HepG2 (cell line): ENCODE results near the gene BST1. TPM values are rescaled to one million over a fixed set of nuclear protein-coding genes. Genes with fewer than 3 reads are reported as not detected.

Experiments used
- ATAC-seq: fragments of 200-7000 bp; cut with Tn5 transposase; 3 replicates; pipeline ENCODE4 v1.9.1; 2020; ENCODE audit warnings: mild to moderate bottlenecking, moderate library complexity
- BruUV-seq: library from RNA; stranded (reverse); fragments of 400-500 nt; replicated peaks from 2 replicates; lab custom pipeline; 2021; lab: Mats Ljungman, UMichigan
- CTCF ChIA-PET: fragments of 300-600 bp; formaldehyde crosslinking; extraction: SDS; loops from one replicate; lab custom pipeline; 2021; ENCODE audit warnings: low total read pairs, inconsistent platforms, low intra/inter-chr PET ratio; lab: Yijun Ruan, JAX
- POLR2A ChIA-PET: fragments of 350-600 bp; sonication (Branson Sonifier 250); formaldehyde crosslinking; loops from one replicate; lab custom pipeline; 2020; ENCODE audit warnings: antibody characterized with exemption, inconsistent platforms; lab: Yijun Ruan, JAX
- DNase-seq: peaks from one replicate; pipeline ENCODE4 v3.0.0-alpha.2; 2015; ENCODE audit warnings: low spot score
- FAIRE-seq: peaks from 3 replicates; lab custom pipeline; 2011; peaks lifted over from hg19 to GRCh38; lab: Jason Lieb, UNC
- H2AFZ ChIP-seq: one replicate; pipeline ENCODE4 v1.6.1; 2011; ENCODE audit warnings: low read length, inconsistent platforms
- H3K27ac ChIP-seq: fragments of 300-600 bp; 3 replicates; pipeline ENCODE4 v1.8.0; 2011; ENCODE audit warnings: mixed run types, mild to moderate bottlenecking, mixed read lengths, low read length, inconsistent platforms; ENCODE audit not compliant: insufficient read depth; ENCODE audit errors: extremely low read length
- H3K27me3 ChIP-seq, 2 experiments: fragments of 200-600 bp in 1 of 2; 2 replicates in 1 of 2; 3 replicates in 1 of 2; pipeline versions ENCODE4 v1.6.0 to v1.8.0; 2011; ENCODE audit warnings: low read length in 2 of 2, mild to moderate bottlenecking in 2 of 2, moderate library complexity in 2 of 2, inconsistent platforms in 1 of 2; ENCODE audit not compliant: insufficient read depth in 2 of 2, control insufficient read depth in 1 of 2
- H3K36me3 ChIP-seq, 2 experiments: fragments of 200-600 bp in 1 of 2; replicated peaks in 1 of 2; 2 replicates in 1 of 2; 3 replicates in 1 of 2; pipeline versions ENCODE4 v1.5.1 to v1.8.0; 2011; ENCODE audit warnings: low read length in 2 of 2, inconsistent platforms in 1 of 2; ENCODE audit not compliant: insufficient read depth in 2 of 2, control insufficient read depth in 1 of 2
- H3K4me1 ChIP-seq: 2 replicates; pipeline ENCODE4 v1.5.1; 2012; ENCODE audit warnings: low read length, inconsistent platforms; ENCODE audit not compliant: insufficient read depth
- H3K4me2 ChIP-seq: 2 replicates; pipeline ENCODE4 v1.6.0; 2011; ENCODE audit warnings: low read depth, low read length, inconsistent platforms
- H3K4me3 ChIP-seq, 3 experiments: fragments of 200-600 bp in 1 of 3; sonication (generic), shearing (Covaris generic) in 1 of 3; replicated peaks in 1 of 3; 2 replicates each; pipeline ENCODE4 v1.5.1; 2011 to 2016; ENCODE audit warnings: low read length in 3 of 3, inconsistent platforms in 2 of 3, low read depth in 2 of 3, mild to moderate bottlenecking in 2 of 3, control low read depth in 1 of 3, mixed read lengths in 1 of 3; ENCODE audit not compliant: insufficient read depth in 1 of 3
- H3K79me2 ChIP-seq: one replicate; pipeline ENCODE4 v1.6.1; 2011; ENCODE audit warnings: low read length, inconsistent platforms; ENCODE audit not compliant: insufficient read depth
- H3K9ac ChIP-seq: 2 replicates; pipeline ENCODE4 v1.6.0; 2011; ENCODE audit warnings: mild to moderate bottlenecking, low read depth, low read length, inconsistent platforms; ENCODE audit not compliant: insufficient read depth
- H3K9me3 ChIP-seq: 2 replicates; pipeline ENCODE4 v1.5.1; 2012; ENCODE audit warnings: mild to moderate bottlenecking, low read length
- H4K20me1 ChIP-seq: 2 replicates; pipeline ENCODE4 v1.6.0; 2011; ENCODE audit warnings: inconsistent platforms, mild to moderate bottlenecking, low read length, moderate library complexity; ENCODE audit not compliant: insufficient read depth
- CEBPG ChIP-seq: IDR thresholded peaks from 2 replicates; pipeline ENCODE4 v1.6.1; 2016
- ETV5 ChIP-seq: IDR thresholded peaks from 2 replicates; pipeline ENCODE4 v1.6.1; 2018; ENCODE audit warnings: missing biosample characterization, missing genetic modification reagents, inconsistent platforms, borderline replicate concordance
- GATA4 ChIP-seq: sonication (generic); IDR thresholded peaks from 2 replicates; pipeline ENCODE4 v1.6.1; 2016; ENCODE audit warnings: antibody characterized with exemption, low read depth, borderline replicate concordance
- HNF4G ChIP-seq, 2 experiments: sonication (generic) in 1 of 2; formaldehyde crosslinking in 1 of 2; IDR thresholded peaks; 2 replicates each; pipeline versions ENCODE4 v1.4.0 to v1.6.1; 2011 to 2020; ENCODE audit warnings: borderline replicate concordance in 2 of 2, low read depth in 2 of 2, mild to moderate bottlenecking in 2 of 2, low read length in 1 of 2, missing genetic modification reagents in 1 of 2, moderate library complexity in 1 of 2
- PHF5A ChIP-seq: IDR thresholded peaks from one replicate; pipeline ENCODE4 v1.6.1; 2018; ENCODE audit warnings: low read depth, missing genetic modification reagents; ENCODE audit not compliant: unreplicated experiment
- ZFP36L2 ChIP-seq: sonication (generic); formaldehyde crosslinking; IDR thresholded peaks from 2 replicates; pipeline ENCODE4 v1.4.0; 2020; ENCODE audit warnings: missing genetic modification reagents
- ZNF17 ChIP-seq: sonication (generic); formaldehyde crosslinking; IDR thresholded peaks from 2 replicates; pipeline ENCODE4 v1.5.0; 2020; ENCODE audit warnings: mild to moderate bottlenecking, missing genetic modification reagents
- ZNF18 ChIP-seq: sonication (generic); formaldehyde crosslinking; IDR thresholded peaks from 2 replicates; pipeline ENCODE4 v1.8.0; 2022; ENCODE audit warnings: mild to moderate bottlenecking, missing genetic modification reagents; ENCODE audit not compliant: insufficient replicate concordance
- ZNF20 ChIP-seq: sonication (generic); formaldehyde crosslinking; IDR thresholded peaks from 2 replicates; pipeline ENCODE4 v1.4.0; 2020; ENCODE audit warnings: mild to moderate bottlenecking, moderate library complexity, missing genetic modification reagents
- WGBS: methylation state at CpG from one replicate; pipeline ENCODE4 v1.1.6; 2017; ENCODE audit warnings: low lambda C conversion rate; 5-methylcytosine and 5-hydroxymethylcytosine counted together
- in situ Hi-C: cut with HindIII; loops from 2 replicates; pipeline ENCODE4 v1.10.0; 2017; ENCODE audit warnings: low pct_unique_long_range_greater_than_20kb; ENCODE audit not compliant: extremely low pct_ligation_motif_present
- intact Hi-C: fragments of 100-400 bp; cut with micrococcal nuclease; formaldehyde crosslinking; loops from one replicate; pipeline ENCODE4 v1.10.0; 2022; ENCODE audit not compliant: unreplicated experiment
- polyA plus RNA-seq, 8 experiments: library from polyadenylated mRNA; depleted of rRNA in 3 of 8; stranded (reverse) in 7 of 8; unstranded in 1 of 8; fragments of >200 nt; fragmentation: Illumina TruSeq in 4 of 8; extraction: Trizol in 4 of 8; gene quantifications; 2 replicates each; pipeline versions ENCODE4 v1.2.1 to v1.2.3, GENCODE V29; 2011 to 2016; ENCODE audit warnings: low read depth in 4 of 8, missing spikeins in 1 of 8, mixed read lengths in 1 of 8; ENCODE audit not compliant: insufficient read depth in 1 of 8
- total RNA-seq, 5 experiments: library from RNA; depleted of rRNA; stranded (reverse); fragments of >200 nt; fragmentation: Illumina TruSeq; extraction: Trizol; gene quantifications; 2 replicates each; pipeline ENCODE4 v1.2.3, GENCODE V29; 2016; ENCODE audit warnings: low read depth in 1 of 5

The BST1 gene
- total and polyA plus RNA-seq, 2 of the 13 experiments (the other 11 are each of a cell fraction or from before 2014, with no cell fraction given): 0.09 to 0.49 TPM

DNA sequence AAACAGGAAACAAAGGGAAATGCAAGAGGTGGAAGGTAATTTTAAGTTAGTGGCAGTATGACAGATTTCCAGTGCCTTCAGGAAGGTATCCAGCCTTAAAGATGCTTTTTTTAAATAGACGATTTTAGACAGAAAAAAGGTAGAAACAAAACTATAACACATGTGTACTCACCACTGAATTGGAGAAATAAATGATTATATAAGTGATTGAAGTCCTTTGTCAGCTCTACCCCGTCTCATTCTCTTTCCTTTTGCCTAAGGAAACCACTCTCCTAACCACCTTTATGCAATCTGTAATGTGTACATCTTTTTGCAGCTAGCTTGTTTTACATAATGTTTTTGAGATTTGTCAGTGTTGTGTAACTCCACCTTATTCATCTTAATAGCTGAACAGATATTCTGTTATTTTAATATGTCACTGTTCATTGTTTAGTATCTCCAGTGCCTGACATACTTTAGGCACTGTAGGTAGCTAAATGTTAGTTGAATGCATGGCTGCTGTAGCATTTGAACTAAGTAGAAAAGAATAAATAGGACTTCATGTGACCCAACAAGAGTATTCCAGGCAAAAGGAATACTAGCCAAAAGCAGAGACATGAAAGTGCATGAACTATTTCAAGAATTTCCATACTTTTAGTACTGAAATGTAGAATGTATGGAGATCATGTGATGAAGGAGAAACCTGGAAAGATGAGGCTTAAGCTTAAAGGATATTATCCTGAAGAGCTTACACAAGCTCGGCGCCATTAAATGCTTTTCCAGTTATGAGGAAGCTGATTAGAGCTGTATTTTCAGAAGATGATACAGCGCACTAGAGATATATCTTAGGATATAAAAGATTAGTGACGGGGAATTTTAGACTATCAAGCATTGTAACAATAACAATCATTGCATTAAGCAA lies 20.4 kb upstream of the BST1 start:
- POLR2A ChIA-PET: interaction anchor here (0.9 to 3.5 kb wide), 15 partner anchors 9 to 545 kb away, joined by 3 to 36 read pairs (median 5); partner anchors contain the start of gene FBXL5
- peak overlapping the region; percentile 93 for H3K9ac ChIP-seq
- FAIRE-seq (peak; percentile 18), DNase-seq (no peak)
- peak overlapping the region; percentile 38 for H2AFZ ChIP-seq
- no peaks in the 10 kb centered on the region for H3K9me3 ChIP-seq
- intact Hi-C loops: loop anchor here (5.0 to 10.0 kb wide), 3 partner anchors 50 to 678 kb away; partner anchors contain the start of genes CPEB2 and TAPT1
- peaks cover 2 to 18% of the 10 kb centered on the region in 2 experiments; a peak in 3 of 5 replicates for H3K36me3 ChIP-seq
- 29% methylated on average over 6 of the region's 6 CpGs for WGBS
- no peak for TF ChIP-seq ETV5 (CRISPR knock-in tag)
- peak; percentile 49 for TF ChIP-seq ZNF18 (CRISPR knock-in tag)
- peak; percentile 31; the same call in 1 of the 2 replicates for TF ChIP-seq CEBPG
- TF ChIP-seq, all 625 proteins: peak for 2
- Histone ChIP-seq H4K20me1 (no peaks in the 10 kb centered on the region), H3K79me2 (peaks cover 62% of the 10 kb centered on the region), H3K4me1 (peaks cover 55% of the 10 kb centered on the region), H3K27me3 (no peaks in the 10 kb centered on the region; a peak in 1 of 5 replicates), H3K4me2 (peak overlapping the region; percentile 84), H3K4me3 (peak overlapping the region; percentile 76 to 90 (median 83)), H3K27ac (peak overlapping the region; percentile 94)
- BruUV-seq: no TSS peak
- CTCF ChIA-PET: no interaction called here
- in situ Hi-C loops: no loop called here
- ATAC-seq: no peak

GRCh38 chr4:15683143-15683495 lies 19.7 kb upstream of the BST1 start:
- WGBS: 91% methylated on average over 2 of the region's 2 CpGs
- CTCF ChIA-PET: no interaction called here
- FAIRE-seq (no peak), DNase-seq (no peak), ATAC-seq (no peak)
- Histone ChIP-seq H3K4me2 (peak overlapping the region; percentile 84), H4K20me1 (no peaks in the 10 kb centered on the region), H3K79me2 (peaks cover 55% of the 10 kb centered on the region), H3K27me3 (no peaks in the 10 kb centered on the region; a peak in 1 of 5 replicates), H3K4me3 (peak overlapping the region; percentile 76 to 90 (median 83); a peak in 5 of 6 replicates), H3K4me1 (peaks cover 48% of the 10 kb centered on the region), H3K27ac (peak overlapping the region; percentile 94), H3K36me3 (peaks cover 2 to 18% of the 10 kb centered on the region in 2 experiments; a peak in 3 of 5 replicates), H3K9me3 (no peaks in the 10 kb centered on the region), H2AFZ (no peak overlapping the region), H3K9ac (peak overlapping the region; percentile 93)
- no TSS peak for BruUV-seq
- TF ChIP-seq ZFP36L2 (CRISPR knock-in tag) (no peak), GATA4 (no peak), PHF5A (CRISPR knock-in tag) (no peak), HNF4G (IDR thresholded peaks at IDR 0.05; ENCODE audit: borderline replicate concordance, low read depth, low read length) (no peak), HNF4G (CRISPR knock-in tag; IDR thresholded peaks at IDR 0.05; ENCODE audit: borderline replicate concordance, low read depth) (no peak), ZNF17 (CRISPR knock-in tag) (no peak), ZNF20 (CRISPR knock-in tag) (no peak)
- intact Hi-C loops (loop anchor here (5.0 to 10.0 kb wide), 3 partner anchors 49 to 678 kb away; partner anchors contain the start of genes CPEB2 and TAPT1), in situ Hi-C loops (no loop called here)
- POLR2A ChIA-PET: interaction anchor here (1.7 to 3.5 kb wide), 3 partner anchors 12 to 28 kb away, joined by 9 to 36 read pairs (median 24); partner anchors contain the start of gene FBXL5
